AG09319 (cell line): Measurements from ENCODE around the gene IFNGR2.

Source experiments
- DNase-seq: peaks from one replicate; pipeline ENCODE4 v3.0.0-alpha.2; 2010; ENCODE audit warnings: low read depth; ENCODE audit errors: extremely low read depth
- CTCF ChIP-seq: IDR thresholded peaks from 2 replicates; pipeline ENCODE4 v1.5.1; 2011; ENCODE audit warnings: low read depth, mild to moderate bottlenecking, inconsistent platforms, low read length, moderate library complexity

Gene IFNGR2

GRCh38 chr21:33403128-33403785 is at the start of gene IFNGR2:
TSS of gene IFNGR2 (plus strand) at chr21:33403413. CDS start at chr21:33403544, 131 bp downstream.
- no peak for TF ChIP-seq CTCF
- no peak for DNase-seq

GRCh38 chr21:33355355-33355754 is 47.9 kb upstream of the IFNGR2 start:
- no peak for DNase-seq
- TF ChIP-seq CTCF: no peak

GRCh38 chr21:33355996-33356395 is 47.2 kb upstream of the IFNGR2 start:
- no peak for TF ChIP-seq CTCF
- no peak for DNase-seq

DNA sequence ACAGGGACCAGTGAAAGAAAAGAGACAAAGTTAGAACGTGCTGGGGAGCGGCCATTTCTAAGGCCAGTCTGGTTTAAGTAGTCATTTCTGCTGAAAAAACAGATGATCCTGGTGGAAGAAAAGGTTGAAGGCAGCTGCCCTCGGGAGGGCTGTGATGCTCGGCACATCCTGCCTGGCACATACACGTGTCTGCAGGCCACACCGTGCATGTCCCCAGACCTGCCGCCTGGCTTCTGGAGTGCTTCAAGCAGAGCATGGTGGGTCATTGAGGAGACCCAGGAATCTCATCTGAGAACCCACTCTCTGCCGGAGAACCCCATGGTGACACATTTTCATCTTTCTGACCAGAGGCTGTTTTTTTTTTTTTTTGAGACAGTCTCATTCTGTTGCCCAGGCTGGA is 46.0 kb upstream of the IFNGR2 start:
- TF ChIP-seq CTCF: no peak
- DNase-seq: no peak

DNA sequence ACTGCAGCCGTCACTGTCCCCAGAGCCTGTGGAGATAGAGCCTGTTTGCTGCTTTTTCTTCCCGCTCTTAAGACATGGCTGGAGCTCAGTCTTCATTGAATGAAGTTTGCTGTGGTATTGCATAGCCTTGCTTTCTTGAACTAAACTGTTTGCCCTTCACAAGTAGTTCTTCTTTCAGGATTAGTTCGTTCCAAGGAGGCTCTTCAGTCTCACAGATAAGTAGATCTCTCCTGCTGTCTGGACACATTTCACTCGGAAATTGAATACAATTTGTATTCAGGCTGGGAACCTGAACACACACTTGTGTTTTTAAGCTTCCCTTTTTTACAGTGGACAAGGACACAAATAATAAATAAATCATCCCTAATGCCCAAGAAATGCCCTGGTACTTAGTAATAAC is 43.8 kb upstream of the IFNGR2 start:
- no peak for TF ChIP-seq CTCF

DNA sequence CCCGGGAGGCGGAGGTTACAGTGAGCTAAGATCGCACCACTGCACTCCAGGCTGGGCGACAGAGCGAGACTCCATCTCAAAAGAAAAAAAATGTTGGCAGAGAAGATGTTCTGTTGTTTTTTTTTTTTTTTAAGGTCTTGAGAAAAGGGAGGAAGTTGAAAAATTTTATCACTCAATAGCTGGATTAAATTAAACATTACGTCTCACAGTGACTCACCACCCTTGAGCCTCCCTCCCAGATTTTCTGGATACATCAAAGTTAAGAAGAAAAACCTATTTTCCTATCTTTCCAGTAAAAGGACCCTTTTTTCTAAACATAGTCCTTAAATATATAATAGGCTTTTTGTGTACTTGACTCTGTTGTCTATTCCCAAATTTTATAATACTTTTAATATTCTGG is 42.9 kb upstream of the IFNGR2 start:
- TF ChIP-seq CTCF: no peak
- no peak for DNase-seq

More for the DNA sequence above, 43.8 kb upstream of the IFNGR2 start:
- DNase-seq: no peak

GRCh38 chr21:33360881-33361602 is 42.2 kb upstream of the IFNGR2 start:
- no peak for DNase-seq

More at GRCh38 chr21:33360881-33361602, 42.2 kb upstream of the IFNGR2 start:
- peak; percentile 88 for TF ChIP-seq CTCF
